Caco-2 (cell line): Measurements from ENCODE around the gene TOM1. TPM values are rescaled to one million over a fixed set of nuclear protein-coding genes. Genes with fewer than 3 reads are reported as not detected.

Experiments
- BruUV-seq: library from RNA; stranded (reverse); fragments of 400-500 nt; replicated peaks from 2 replicates; lab custom pipeline; 2021; lab: Mats Ljungman, UMichigan
- CTCF ChIA-PET: fragments of 300-600 bp; sonication (Branson Sonifier 250); formaldehyde crosslinking; loops from one replicate; lab custom pipeline; 2022; ENCODE audit warnings: antibody characterized with exemption; lab: Charles Lee
- POLR2A ChIA-PET: fragments of 300-600 bp; sonication (Branson Sonifier 250); formaldehyde crosslinking; loops from one replicate; lab custom pipeline; 2022; ENCODE audit warnings: antibody characterized with exemption; lab: Charles Lee
- DNase-seq, 2 experiments: peaks; one replicate each; pipeline versions ENCODE4 v3.0.0 to v3.0.0-alpha.2; 2020 to 2022
- H3K27me3 ChIP-seq: replicated peaks from 2 replicates; pipeline ENCODE4 v1.6.0; 2011; ENCODE audit warnings: low read length; ENCODE audit not compliant: control insufficient read depth, insufficient read depth
- H3K36me3 ChIP-seq: 2 replicates; pipeline ENCODE4 v1.5.1; 2011; ENCODE audit warnings: low read length; ENCODE audit not compliant: control insufficient read depth, insufficient read depth
- H3K4me1 ChIP-seq: fragments of 250-450 bp; sonication (Bioruptor Pico); 2 replicates; pipeline ENCODE4 v1.5.1; 2020; ENCODE audit warnings: mild to moderate bottlenecking
- H3K4me3 ChIP-seq: 2 replicates; pipeline ENCODE4 v1.5.1; 2011; ENCODE audit warnings: low read depth, mild to moderate bottlenecking, control low read depth, low read length
- H3K9me3 ChIP-seq: fragments of 250-450 bp; sonication (Bioruptor Pico); 2 replicates; pipeline ENCODE4 v1.5.1; 2020; ENCODE audit warnings: mild to moderate bottlenecking, moderate library complexity
- H3K27ac Mint-ChIP-seq: one replicate; pipeline ENCODE4 v1.8.0; 2022; ENCODE audit warnings: mixed read lengths; ENCODE audit not compliant: unreplicated experiment
- H3K27me3 Mint-ChIP-seq: one replicate; pipeline ENCODE4 v1.8.0; 2022; ENCODE audit warnings: mixed read lengths; ENCODE audit not compliant: insufficient read depth, unreplicated experiment
- H3K36me3 Mint-ChIP-seq: one replicate; pipeline ENCODE4 v1.8.0; 2022; ENCODE audit warnings: mild to moderate bottlenecking, mixed read lengths; ENCODE audit not compliant: insufficient read depth, unreplicated experiment
- H3K4me1 Mint-ChIP-seq: one replicate; pipeline ENCODE4 v1.8.0; 2022; ENCODE audit warnings: low read depth, mixed read lengths; ENCODE audit not compliant: unreplicated experiment
- H3K4me3 Mint-ChIP-seq: one replicate; pipeline ENCODE4 v1.8.0; 2022; ENCODE audit warnings: mild to moderate bottlenecking, moderate library complexity, mixed read lengths; ENCODE audit not compliant: unreplicated experiment
- H3K9me3 Mint-ChIP-seq: one replicate; pipeline ENCODE4 v1.8.0; 2022; ENCODE audit warnings: mixed read lengths; ENCODE audit not compliant: unreplicated experiment
- CTCF ChIP-seq, 2 experiments: fragments of 200-600 bp in 1 of 2; IDR thresholded peaks; 1 replicate in 1 of 2; 2 replicates in 1 of 2; pipeline versions ENCODE4 v1.5.1 to v1.8.0; 2011 to 2022; ENCODE audit warnings: antibody characterized with exemption in 1 of 2, control low read depth in 1 of 2, inconsistent platforms in 1 of 2, low read depth in 1 of 2, low read length in 1 of 2, mild to moderate bottlenecking in 1 of 2, moderate library complexity in 1 of 2; ENCODE audit not compliant: insufficient read depth in 1 of 2, severe bottlenecking in 1 of 2, unreplicated experiment in 1 of 2
- intact Hi-C: fragments of 100-400 bp; cut with micrococcal nuclease; formaldehyde crosslinking; loops from one replicate; pipeline ENCODE4 v1.10.0; 2022; ENCODE audit not compliant: unreplicated experiment
- total RNA-seq: library from RNA; stranded (reverse); gene quantifications from 2 replicates; pipeline ENCODE4 v1.2.3, GENCODE V29; 2022

The TOM1 gene
- total RNA-seq, 1 experiment from 2014 or later: 47.4 TPM

- H3K9me3 Mint-ChIP-seq: no peaks in the 10 kb centered on the region
- Histone ChIP-seq H3K4me3 (no peak overlapping the region), H3K9me3 (no peaks in the 10 kb centered on the region), H3K27me3 (no peaks in the 10 kb centered on the region), H3K36me3 (peaks cover 4% of the 10 kb centered on the region), H3K4me1 (peaks cover 14% of the 10 kb centered on the region)
- peaks cover 18% of the 10 kb centered on the region for H3K4me1 Mint-ChIP-seq
- ChIA-PET POLR2A (no interaction called here), CTCF (no interaction called here)
- peaks cover 96% of the 10 kb centered on the region for H3K36me3 Mint-ChIP-seq
- DNase-seq: no peak
- BruUV-seq: no TSS peak
- no peak overlapping the region for H3K4me3 Mint-ChIP-seq
- H3K27ac Mint-ChIP-seq: no peak overlapping the region
- no peaks in the 10 kb centered on the region for H3K27me3 Mint-ChIP-seq
- TF ChIP-seq CTCF (IDR thresholded peaks at IDR 0.05; ENCODE audit: insufficient read depth in 1 of 2, low read depth in 1 of 2, low read length in 1 of 2, severe bottlenecking in 1 of 2, unreplicated experiment in 1 of 2): no peak
- intact Hi-C loops: no loop called here
Observed at GRCh38 chr22:35384527-35384926, 84.8 kb downstream of the TOM1 start.

- no peak overlapping the region for H3K27ac Mint-ChIP-seq
- POLR2A ChIA-PET: interaction anchor here (0.7 kb wide), 1 partner anchor 21 kb away, joined by 12 read pairs; no protein-coding TSS in a partner anchor
Observed at GRCh38 chr22:35384975-35385588, 85.4 kb downstream of the TOM1 start.

GRCh38 chr22:35386670-35387288 is 87.1 kb downstream of the TOM1 start:
- H3K36me3 Mint-ChIP-seq: peaks cover 96% of the 10 kb centered on the region
- CTCF ChIA-PET: no interaction called here
- no peak for DNase-seq
- H3K4me1 Mint-ChIP-seq: peaks cover 6% of the 10 kb centered on the region
- H3K27ac Mint-ChIP-seq: no peak overlapping the region
- POLR2A ChIA-PET: no interaction called here
- TF ChIP-seq CTCF (IDR thresholded peaks at IDR 0.05; ENCODE audit: insufficient read depth in 1 of 2, low read depth in 1 of 2, low read length in 1 of 2, severe bottlenecking in 1 of 2, unreplicated experiment in 1 of 2): no peak
- Histone ChIP-seq H3K4me3 (no peak overlapping the region), H3K27me3 (no peaks in the 10 kb centered on the region), H3K4me1 (peaks cover 3% of the 10 kb centered on the region; the same call in 1 of the 2 replicates), H3K9me3 (no peaks in the 10 kb centered on the region), H3K36me3 (peaks cover 4% of the 10 kb centered on the region)
- H3K9me3 Mint-ChIP-seq: no peaks in the 10 kb centered on the region
- H3K27me3 Mint-ChIP-seq: no peaks in the 10 kb centered on the region
- no TSS peak for BruUV-seq
- no peak overlapping the region for H3K4me3 Mint-ChIP-seq
- intact Hi-C loops: no loop called here

More at GRCh38 chr22:35384975-35385588, 85.4 kb downstream of the TOM1 start:
- CTCF ChIA-PET: no interaction called here
- Mint-ChIP-seq H3K4me3 (no peak overlapping the region), H3K9me3 (no peaks in the 10 kb centered on the region), H3K36me3 (peaks cover 96% of the 10 kb centered on the region), H3K4me1 (peaks cover 13% of the 10 kb centered on the region), H3K27me3 (no peaks in the 10 kb centered on the region)
- DNase-seq: no peak
- Histone ChIP-seq H3K9me3 (no peaks in the 10 kb centered on the region), H3K4me1 (peaks cover 9% of the 10 kb centered on the region), H3K4me3 (no peak overlapping the region), H3K27me3 (no peaks in the 10 kb centered on the region), H3K36me3 (peaks cover 4% of the 10 kb centered on the region)
- no peak for TF ChIP-seq CTCF (IDR thresholded peaks at IDR 0.05; ENCODE audit: insufficient read depth in 1 of 2, low read depth in 1 of 2, low read length in 1 of 2, severe bottlenecking in 1 of 2, unreplicated experiment in 1 of 2)
- no TSS peak for BruUV-seq
- intact Hi-C loops: no loop called here
